ENCODE data around the gene TUFT1. TPM values are rescaled to one million over a fixed set of nuclear protein-coding genes. Genes with fewer than 3 reads are reported as not detected.
"Not testable (repeated sequence)": the region's sequence is repeated elsewhere in the genome, so short reads cannot be mapped to it uniquely, and the experiment has no call there.

TUFT1 gene
- total RNA-seq, 1 donor from 2014 or later = 16.5 TPM

DNA sequence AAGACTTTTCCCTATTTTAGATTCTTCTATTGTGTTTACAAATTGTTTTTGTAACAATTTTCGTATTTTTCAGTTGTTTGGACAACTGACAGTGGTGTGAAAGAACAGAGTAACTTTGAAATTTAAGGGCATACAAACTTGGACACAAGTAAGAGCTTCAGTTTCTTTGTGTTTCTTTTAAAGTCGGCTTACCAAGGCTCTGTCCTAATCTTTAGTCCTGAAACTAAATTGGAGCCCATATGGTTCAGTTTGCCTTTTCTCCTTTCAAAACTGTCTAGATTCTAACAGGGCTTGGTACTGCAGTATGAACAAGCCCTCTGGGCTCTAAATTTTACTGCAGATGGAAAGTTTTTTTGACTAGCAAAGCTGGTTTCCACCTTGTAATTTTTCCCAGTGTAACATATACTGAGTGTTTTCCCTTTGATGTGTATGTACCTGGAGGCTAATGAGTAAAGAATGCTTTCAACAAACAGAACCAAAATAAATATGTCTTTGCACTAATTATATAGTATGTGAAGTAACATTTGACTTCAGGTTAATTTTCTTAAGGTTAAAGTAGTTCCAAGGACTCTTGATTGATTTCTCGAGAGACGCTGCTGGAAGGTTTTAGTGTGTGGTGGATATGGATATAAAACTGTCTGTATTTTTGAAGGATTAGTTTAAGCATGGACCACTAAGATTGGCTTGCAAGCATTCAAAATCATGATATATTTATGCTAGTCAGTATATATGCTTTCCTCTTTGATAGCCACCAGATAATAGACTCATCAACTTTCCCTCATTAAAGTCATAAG, 75.8 kb downstream of the TUFT1 start:
- DNase-seq (ENCODE audit: low spot score) = no peak

- DNase-seq (ENCODE audit: low spot score) = no peak
Observed at GRCh38 chr1:151616505-151616849, 76.4 kb downstream of the TUFT1 start.

DNA sequence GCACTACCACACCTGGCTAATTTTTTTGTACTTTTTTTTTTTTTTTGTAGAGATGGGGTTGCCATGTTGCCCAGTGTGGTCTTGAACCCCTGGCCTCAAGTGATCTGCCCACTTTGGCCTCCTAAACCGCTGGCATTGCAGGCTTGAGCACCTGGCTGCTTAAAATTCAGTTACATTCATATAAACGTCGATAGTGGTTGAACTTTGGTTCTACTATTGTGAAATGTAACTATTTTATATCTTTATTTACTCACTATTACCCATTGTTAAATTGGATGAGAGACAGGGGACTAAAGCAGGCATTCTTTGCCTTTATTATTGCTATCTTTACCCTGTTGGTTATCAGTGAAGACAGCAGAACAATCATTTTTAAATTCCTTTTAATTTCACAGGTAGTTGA, 77.9 kb downstream of the TUFT1 start:
- DNase-seq (ENCODE audit: low spot score) = no peak

DNA sequence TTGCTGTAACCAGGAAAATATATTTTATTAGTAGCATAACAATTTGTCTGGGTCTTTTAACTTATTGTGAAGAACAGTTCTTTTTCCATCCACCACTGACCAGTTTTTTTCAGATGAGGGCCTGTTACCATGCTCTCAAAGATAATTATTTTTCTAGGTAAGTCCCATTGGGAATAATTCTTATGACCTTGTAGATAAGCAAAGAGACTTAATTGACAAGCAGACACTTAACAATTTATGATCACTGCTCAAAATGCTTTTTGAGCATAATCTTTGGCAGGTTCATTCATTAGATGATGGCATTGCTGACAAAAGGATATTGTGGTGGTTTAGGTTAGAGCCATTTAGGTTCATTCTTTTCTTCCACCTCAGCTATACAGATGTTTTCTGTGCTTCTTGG, 78.4 kb downstream of the TUFT1 start:
- DNase-seq (ENCODE audit: low spot score) = no peak

- DNase-seq (ENCODE audit: low spot score) = not testable (repeated sequence)
Observed at GRCh38 chr1:151618996-151619395, 78.9 kb downstream of the TUFT1 start.

- no peak for DNase-seq (ENCODE audit: low spot score)
Observed at GRCh38 chr1:151619489-151620093, 79.5 kb downstream of the TUFT1 start.

DNA sequence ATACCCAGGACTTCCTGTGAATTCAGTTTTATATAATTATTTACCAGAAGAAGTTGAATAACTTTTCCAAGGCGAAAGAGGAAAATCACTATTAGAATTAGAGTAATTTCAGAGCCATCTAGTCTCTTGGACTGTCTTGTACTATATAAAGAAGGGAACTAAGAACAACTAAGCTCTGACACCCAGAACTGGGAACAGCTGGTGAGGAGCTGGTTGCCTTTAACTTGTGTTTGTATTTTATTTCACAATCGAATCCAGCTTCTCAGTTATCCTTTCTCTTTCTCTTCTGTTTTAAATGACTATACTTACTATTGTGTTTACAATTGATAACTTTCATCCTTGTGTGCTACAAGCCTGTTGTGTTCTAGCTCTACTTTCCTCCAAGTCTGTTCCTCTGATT, 80.2 kb downstream of the TUFT1 start:
- no peak for DNase-seq (ENCODE audit: low spot score)

DNA sequence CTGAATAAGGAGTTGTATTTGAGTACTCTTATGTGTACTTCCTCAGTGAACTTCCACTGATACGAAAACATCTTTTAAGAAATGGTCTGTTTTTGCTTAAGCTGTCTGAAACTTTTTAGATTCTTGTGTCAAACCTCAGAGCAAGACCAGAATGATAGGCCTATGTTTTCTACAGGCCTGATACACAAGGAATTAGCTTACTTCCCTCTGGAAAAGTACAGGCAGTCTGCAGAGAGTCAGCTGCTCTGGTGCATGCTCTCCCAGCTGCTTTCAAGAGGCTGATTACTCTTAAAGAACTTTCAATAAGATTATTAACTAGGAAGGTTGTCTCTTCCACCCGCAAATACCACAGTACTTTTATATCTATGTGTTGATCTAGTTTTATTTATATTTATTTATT, 81.2 kb downstream of the TUFT1 start:
- DNase-seq (ENCODE audit: low spot score) = no peak

DNA sequence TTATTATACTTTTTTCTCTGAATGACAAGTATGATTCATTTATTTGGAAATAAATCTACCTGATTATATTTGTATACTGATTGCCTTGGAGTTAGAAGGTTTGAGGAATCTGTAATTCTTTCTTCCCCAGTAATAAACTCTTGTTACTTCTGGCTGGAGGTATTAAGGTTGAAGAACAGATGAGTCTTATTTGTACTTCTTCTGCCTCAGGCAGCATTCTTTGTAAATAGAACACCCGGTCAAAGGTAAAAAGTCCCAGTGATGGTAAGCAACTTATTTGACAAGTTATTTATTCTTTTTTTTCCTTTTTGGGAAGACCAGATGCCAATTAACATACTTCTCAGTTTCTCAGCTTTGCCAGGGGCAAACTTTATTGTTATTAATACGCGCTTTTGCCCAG, 84.7 kb downstream of the TUFT1 start:
- DNase-seq (ENCODE audit: low spot score) = no peak

GRCh38 chr1:151626740-151627334, 86.7 kb downstream of the TUFT1 start:
- no peak for DNase-seq (ENCODE audit: low spot score)

DNA sequence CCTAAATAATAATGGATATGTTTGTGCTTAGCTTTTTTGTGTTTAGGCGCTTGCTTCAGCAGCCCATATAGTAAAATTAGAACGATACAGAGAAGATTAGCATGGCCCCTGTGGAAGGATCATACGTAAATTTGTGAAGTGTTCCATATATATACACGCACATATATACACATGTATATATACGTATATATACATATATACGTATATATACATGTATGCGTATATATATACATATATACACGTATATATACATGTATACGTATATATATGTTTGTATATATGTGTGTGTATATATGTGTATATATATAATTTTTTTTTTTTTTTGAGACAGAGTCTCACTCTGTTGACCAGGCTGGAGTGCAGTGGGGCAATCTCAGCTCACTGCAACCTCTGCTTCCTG, 89.2 kb downstream of the TUFT1 start:
- DNase-seq (ENCODE audit: low spot score) = no peak

Other genes with a start within 250 kb of the TUFT1 start
- 71.4 TPM for gene PI4KB, start 212.9 kb upstream of the TUFT1 start, total RNA-seq
- 50.9 TPM for gene RFX5, start 193.1 kb upstream of the TUFT1 start, total RNA-seq
- 180 TPM for gene SELENBP1, start 167.6 kb upstream of the TUFT1 start, total RNA-seq
- 195 TPM for gene PSMB4, start 140.7 kb upstream of the TUFT1 start, total RNA-seq
- 108 TPM for gene POGZ, start 80.8 kb upstream of the TUFT1 start, total RNA-seq
- 91.9 TPM for gene CGN, start 28.9 kb upstream of the TUFT1 start, total RNA-seq
- gene SNX27, start 71.7 kb downstream of the TUFT1 start, total RNA-seq = 58.3 TPM
- gene CELF3, start 176.5 kb downstream of the TUFT1 start, total RNA-seq = 0.40 TPM
- 0.95 TPM for gene RIIAD1, start 181.2 kb downstream of the TUFT1 start, total RNA-seq
- 57.7 TPM for gene MRPL9, start 223.2 kb downstream of the TUFT1 start, total RNA-seq

Measured in mucosa of gallbladder (tissue), 1 donor.